RPMI7951 (cell line): ENCODE results near the gene MGAT4A. TPM values are rescaled to one million over a fixed set of nuclear protein-coding genes. Genes with fewer than 3 reads are reported as not detected.
"Not testable (repeated sequence)": the region's sequence is repeated elsewhere in the genome, so short reads cannot be mapped to it uniquely, and the experiment has no call there.

Experiments
- DNase-seq: peaks from one replicate; pipeline ENCODE4 v3.0.0-alpha.2; 2012; ENCODE audit warnings: low read depth
- total RNA-seq: library from RNA; depleted of rRNA; stranded (reverse); fragments of >200 nt; shearing (Covaris generic); gene quantifications from 2 replicates; pipeline ENCODE4 v1.2.3, GENCODE V29; 2014

MGAT4A gene
- total RNA-seq, 1 experiment from 2014 or later, result not detected

DNA sequence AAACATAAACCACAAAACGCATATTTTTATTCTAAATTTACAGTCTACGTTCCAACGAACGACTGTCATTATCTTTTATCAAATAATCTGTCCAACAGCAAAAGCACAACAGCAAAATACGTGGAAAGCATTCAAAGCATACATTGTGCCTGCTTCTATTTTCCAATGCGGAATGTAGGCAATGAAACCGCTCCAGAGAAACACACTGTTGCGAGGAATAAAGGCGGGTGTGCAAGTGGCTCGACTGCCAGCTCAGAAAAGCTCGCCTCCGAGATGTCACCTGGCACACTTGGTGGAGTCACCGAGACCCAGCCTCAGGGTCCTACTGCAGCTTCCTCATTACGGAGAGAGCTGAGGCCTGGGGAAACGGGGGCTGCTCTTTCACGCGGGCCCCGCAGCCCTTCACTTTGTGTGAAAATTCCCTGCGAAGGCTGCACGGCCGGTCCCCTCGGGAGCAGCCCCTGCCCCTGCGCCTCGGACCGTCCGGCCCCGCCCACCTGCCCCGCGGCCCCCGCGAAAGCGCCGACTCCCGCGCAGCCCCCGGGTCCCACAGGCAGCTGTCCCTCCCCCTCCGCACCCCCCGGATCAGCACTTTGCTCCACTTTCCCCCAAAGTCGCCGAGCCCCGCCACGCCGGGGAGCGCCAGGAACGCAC lies 752 bp downstream of the MGAT4A start:
- no peak for DNase-seq

DNA sequence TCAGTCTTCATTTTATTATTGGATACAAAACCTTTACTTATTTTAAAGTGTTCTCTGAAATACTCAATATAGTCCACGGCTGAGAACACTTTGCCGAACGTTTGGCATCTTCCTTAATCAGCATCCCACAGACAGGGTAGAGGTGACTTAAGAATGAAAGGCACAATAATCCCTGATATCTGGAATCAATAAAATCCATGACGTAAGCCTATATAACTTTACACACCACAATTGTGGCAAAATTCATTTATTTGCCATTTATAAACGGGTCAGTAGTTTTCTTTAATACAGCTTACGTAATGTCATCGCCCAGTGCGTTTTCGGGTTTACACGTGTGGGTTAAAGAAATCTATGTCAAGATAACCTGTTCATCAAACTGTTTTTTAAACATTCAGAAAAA lies 1.3 kb downstream of the MGAT4A start:
- no peak for DNase-seq

- DNase-seq, result not testable (repeated sequence)
Measured at GRCh38 chr2:98728088-98728718, 2.7 kb downstream of the MGAT4A start.

GRCh38 chr2:98727369-98728087 lies 3.4 kb downstream of the MGAT4A start:
- no peak for DNase-seq

DNA sequence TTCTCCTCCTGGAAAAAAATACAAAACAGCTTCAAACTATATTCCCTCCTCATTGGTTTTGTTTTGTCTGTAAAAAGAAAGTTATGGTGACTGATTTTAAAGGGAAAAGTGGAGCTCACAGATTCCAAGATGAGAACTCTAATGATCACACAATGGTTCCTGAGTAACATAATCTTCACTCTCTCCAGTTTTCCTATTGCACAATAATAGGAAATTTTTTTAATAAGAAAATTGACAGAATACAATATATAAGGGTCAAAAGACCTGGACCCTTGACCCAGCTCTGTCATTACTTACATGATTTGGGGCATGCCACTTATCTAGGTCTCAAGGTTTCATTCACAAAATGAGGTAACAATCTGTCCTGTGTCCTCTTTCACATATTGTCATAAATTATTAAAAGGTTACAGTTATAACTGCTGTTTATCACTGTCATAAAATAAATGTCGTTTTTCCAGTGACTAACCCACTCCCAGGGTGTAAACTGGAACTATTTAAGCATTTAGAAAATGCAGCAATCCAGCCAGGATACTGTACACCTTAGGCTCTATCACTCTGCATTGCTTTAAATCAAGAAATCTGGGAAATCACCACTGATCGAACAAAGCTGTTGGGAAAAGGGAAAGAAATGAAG lies 4.1 kb downstream of the MGAT4A start:
- DNase-seq, result no peak

DNA sequence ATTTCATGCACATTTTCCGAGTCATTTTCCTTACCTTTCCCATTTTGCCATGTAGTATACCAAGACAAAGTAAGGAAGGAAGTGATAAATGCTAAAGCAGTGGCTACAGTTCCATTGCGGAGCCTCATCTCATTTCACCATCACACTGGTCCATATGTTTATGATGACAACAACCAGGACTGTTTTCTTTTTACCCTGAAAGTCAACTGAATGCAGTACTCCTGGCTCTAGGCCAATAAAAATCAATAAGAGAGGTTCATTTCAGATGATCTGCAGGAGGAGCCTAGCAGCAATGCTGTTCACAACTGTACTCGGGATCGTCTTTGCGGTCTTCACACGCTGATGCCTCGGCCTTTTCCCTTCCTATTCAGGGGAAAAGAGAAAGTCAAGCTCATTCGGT lies 4.7 kb downstream of the MGAT4A start:
- DNase-seq, result no peak

- DNase-seq, result no peak
Measured at GRCh38 chr2:98720286-98720685, 10.6 kb downstream of the MGAT4A start.

- DNase-seq, result no peak
Measured at GRCh38 chr2:98717621-98718020, 13.3 kb downstream of the MGAT4A start.

DNA sequence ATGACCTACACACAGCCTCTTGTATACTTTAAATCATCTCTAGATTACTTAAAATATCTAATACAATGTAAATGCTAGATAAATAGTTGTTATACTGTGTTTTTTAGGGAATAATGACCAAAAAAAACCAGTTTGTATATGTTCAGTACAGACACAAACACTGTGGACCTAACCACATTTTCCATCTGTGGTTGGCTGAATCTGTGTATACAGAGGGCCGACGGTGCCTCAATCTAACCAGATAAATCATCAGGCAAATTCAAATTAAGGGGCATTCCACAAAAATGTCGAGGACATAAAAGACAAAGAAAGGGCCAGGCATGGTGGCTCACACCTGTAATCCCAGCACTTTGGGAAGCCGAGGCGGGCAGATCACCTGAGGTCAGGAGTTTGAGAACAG lies 14.1 kb downstream of the MGAT4A start:
- no peak for DNase-seq

- no peak for DNase-seq
Measured at GRCh38 chr2:98715812-98716451, 15.0 kb downstream of the MGAT4A start.

DNA sequence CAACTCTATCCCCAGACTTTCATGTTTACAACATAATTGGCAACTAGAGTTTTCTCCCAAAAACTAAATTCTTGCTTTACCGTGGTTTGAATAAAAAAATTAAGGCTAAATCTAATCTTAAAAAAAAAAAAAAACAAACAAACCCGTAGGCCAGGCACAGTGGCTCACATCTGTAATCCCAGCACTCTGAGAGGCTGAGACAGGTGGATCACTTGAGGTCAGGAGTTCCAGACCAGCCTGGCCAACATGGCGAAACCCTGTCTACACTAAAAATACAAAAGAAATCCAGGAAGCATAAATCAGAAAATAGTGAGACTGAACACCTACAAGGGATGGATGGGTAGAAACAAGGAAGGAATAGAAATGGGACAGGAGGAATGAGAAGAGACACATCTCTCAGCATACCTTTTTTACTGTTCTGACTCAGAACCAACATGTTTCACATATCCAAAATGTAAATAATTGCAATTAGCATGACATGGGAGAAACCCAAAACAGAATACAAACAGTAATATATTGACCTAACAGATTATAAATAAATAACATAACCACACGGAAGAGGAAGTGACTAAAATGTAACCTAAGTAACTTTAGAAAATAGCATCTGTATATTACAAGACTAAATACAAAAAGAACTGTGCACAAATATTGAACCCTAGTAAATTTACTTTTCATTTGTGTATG lies 17.5 kb downstream of the MGAT4A start:
- no peak for DNase-seq

GRCh38 chr2:98712145-98712544 lies 18.8 kb downstream of the MGAT4A start:
- DNase-seq, result no peak

- no peak for DNase-seq
Measured at GRCh38 chr2:98711506-98711905, 19.4 kb downstream of the MGAT4A start.

DNA sequence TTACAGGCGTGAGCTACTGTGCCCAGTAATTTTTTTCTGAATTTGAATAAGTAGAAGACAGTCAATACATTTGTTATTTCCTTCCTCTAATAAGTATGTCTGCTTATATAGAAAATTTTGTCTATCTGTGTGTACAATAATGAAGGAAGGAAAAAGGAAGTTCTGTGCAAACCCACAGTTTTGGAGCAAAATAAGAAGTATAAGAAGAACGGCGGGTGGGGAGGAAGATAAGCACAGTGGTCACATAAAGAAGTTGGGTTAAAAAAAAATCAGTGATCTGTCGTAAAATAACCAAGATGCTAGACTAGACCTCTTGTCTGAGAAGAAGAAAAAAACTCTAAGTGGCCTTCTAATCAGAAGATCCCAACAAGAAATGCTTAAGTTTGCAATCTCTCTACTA lies 20.2 kb downstream of the MGAT4A start:
- no peak for DNase-seq

DNA sequence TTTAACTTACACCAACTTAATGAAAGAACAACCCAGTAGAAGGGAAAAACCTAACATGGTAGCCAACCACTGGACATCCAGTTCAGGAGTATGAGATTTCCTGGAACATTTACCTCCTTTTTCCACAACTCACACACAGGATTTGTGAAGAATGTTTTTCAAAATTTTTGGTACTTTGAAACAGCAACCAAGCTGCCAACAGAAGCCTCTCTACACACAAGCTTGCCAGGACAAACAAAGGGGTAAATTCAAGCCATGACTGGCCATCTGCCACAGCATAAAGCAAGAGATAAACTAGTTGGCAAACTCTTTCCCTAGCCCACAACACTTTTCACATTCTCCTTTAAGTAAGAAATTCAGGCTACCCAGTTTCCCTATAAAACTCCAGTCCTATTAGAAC lies 21.4 kb downstream of the MGAT4A start:
- DNase-seq, result no peak

DNA sequence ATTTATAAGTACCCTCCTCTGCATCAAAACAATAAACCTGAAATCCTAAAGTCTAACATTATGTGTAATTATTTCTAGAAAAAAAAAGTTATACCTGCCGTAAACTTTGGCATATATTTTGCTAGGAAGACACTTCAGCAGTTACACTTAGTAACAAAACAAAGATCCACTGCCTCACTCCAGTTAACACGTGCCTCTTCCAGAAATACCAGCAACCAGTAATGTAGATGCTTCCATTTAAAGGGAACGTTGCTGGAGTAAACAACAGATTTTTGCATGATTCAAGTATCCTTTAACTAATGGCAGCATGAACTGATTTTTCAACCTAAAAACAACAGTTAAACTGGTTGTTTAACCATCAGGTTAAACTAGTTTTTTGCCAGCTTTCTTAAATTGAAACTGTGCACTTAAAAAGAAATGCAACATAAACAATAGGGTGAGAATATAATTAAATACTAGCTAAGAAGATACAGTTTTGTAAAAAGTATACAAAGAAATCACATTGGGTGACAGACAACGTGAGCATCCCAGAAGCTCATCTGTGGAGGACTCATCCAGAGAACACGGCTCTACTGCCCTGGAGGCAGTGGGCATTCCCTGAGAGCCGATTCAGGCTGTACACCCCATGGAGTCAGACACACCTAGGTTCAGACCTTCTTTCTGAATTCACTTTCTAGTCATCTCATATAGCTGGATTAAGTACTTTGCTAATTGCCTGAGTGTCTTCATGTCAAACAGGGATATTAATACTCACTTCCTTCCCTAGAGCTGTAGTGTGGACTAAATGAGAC lies 22.3 kb downstream of the MGAT4A start:
- DNase-seq, result no peak

DNA sequence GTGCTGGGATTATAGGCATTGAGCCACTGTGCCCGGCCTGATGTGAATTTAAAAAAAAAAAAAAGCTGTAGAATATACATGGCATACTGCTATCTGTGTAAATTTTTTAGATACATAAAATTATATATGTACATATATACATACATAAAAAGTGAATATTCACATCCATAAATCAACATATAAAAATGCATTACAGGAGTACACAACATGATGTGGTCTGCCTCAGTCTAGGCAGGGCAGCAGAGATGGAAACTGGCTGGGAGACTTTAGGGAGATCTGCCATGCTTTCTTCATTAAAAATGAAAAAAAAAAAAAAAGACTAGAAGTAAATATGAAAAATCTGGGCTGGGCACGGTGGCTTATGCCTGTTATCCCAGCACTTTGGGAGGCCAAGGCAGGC lies 24.3 kb downstream of the MGAT4A start:
- DNase-seq, result no peak

- DNase-seq, result no peak
Measured at GRCh38 chr2:98705333-98705617, 25.7 kb downstream of the MGAT4A start.

GRCh38 chr2:98704499-98705332 lies 26.2 kb downstream of the MGAT4A start:
- no peak for DNase-seq

- no peak for DNase-seq
Measured at GRCh38 chr2:98703738-98704137, 27.2 kb downstream of the MGAT4A start.
